CD4-positive, alpha-beta T cell treated with Interleukin-4 for 1 hour (primary cell): ENCODE data around the gene DIDO1.
A peak's percentile ranks its signal among the peaks of the same experiment; 100 is the strongest.

Source experiments
- DNase-seq, 2 donors: peaks; one replicate each; pipeline ENCODE4 v3.0.0-alpha.2; 2020 to 2022

Gene DIDO1

GRCh38 chr20:62926229-62927127, at the start of gene DIDO1:
DIDO1 (minus strand) TSS chr20:62926505.
- DNase-seq: peak; percentile 91 to 92

- no peak for DNase-seq
These were observed 49.0 kb upstream of the DIDO1 start for GRCh38 chr20:62975251-62975760.

- DNase-seq: no peak
These were observed 46.8 kb upstream of the DIDO1 start for GRCh38 chr20:62972845-62973745.

- peak; percentile 86 to 87 for DNase-seq
These were observed 45.9 kb upstream of the DIDO1 start for GRCh38 chr20:62971950-62972844.

GRCh38 chr20:62971211-62971949, 45.1 kb upstream of the DIDO1 start:
- DNase-seq: no peak

- no peak for DNase-seq
These were observed 44.3 kb upstream of the DIDO1 start for GRCh38 chr20:62970307-62971210.

- no peak for DNase-seq
These were observed 43.6 kb upstream of the DIDO1 start for GRCh38 chr20:62969939-62970306.

GRCh38 chr20:62969179-62969760, 43.0 kb upstream of the DIDO1 start:
- DNase-seq: no peak

- no peak for DNase-seq
These were observed 42.3 kb upstream of the DIDO1 start for GRCh38 chr20:62968378-62969178.

- DNase-seq: no peak
These were observed 41.5 kb upstream of the DIDO1 start for GRCh38 chr20:62967628-62968351.

GRCh38 chr20:62967149-62967501, 40.8 kb upstream of the DIDO1 start:
- no peak for DNase-seq

- no peak for DNase-seq
These were observed 40.2 kb upstream of the DIDO1 start for GRCh38 chr20:62966212-62967148.

GRCh38 chr20:62965363-62965771, 39.1 kb upstream of the DIDO1 start:
- no peak for DNase-seq

- no peak for DNase-seq
These were observed 38.4 kb upstream of the DIDO1 start for GRCh38 chr20:62964700-62965099.

GRCh38 chr20:62963614-62964397, 37.5 kb upstream of the DIDO1 start:
- no peak for DNase-seq

GRCh38 chr20:62962891-62963613, 36.7 kb upstream of the DIDO1 start:
- no peak for DNase-seq
